NCI-H2171 treated with DMSO at 0.1 percent for 48 hours (cell line): ENCODE results near the gene ARMC2.
"Not testable (repeated sequence)": the region's sequence is repeated elsewhere in the genome, so short reads cannot be mapped to it uniquely, and the experiment has no call there.

Source experiments
- DNase-seq: peaks from one replicate; lab custom pipeline; 2025; lab: John Stamatoyannopoulos, UW

ARMC2 gene

GRCh38 chr6:108952776-108953486 lies 104.7 kb downstream of the ARMC2 start:
- DNase-seq, result no peak

- DNase-seq, result no peak
Observed at GRCh38 chr6:108953681-108954080, 105.5 kb downstream of the ARMC2 start.

- no peak for DNase-seq
Observed at GRCh38 chr6:108955329-108955949, 107.2 kb downstream of the ARMC2 start.

GRCh38 chr6:108957221-108957620 lies 109.0 kb downstream of the ARMC2 start:
- no peak for DNase-seq

GRCh38 chr6:108958900-108959770 lies 110.9 kb downstream of the ARMC2 start:
- DNase-seq, result no peak

- no peak for DNase-seq
Observed at GRCh38 chr6:108959972-108960582, 111.9 kb downstream of the ARMC2 start.

- DNase-seq, result no peak
Observed at GRCh38 chr6:108960601-108961000, 112.4 kb downstream of the ARMC2 start.

- DNase-seq, result no peak
Observed at GRCh38 chr6:108961077-108961476, 112.9 kb downstream of the ARMC2 start.

- no peak for DNase-seq
Observed at GRCh38 chr6:108961985-108962384, 113.8 kb downstream of the ARMC2 start.

GRCh38 chr6:108966251-108966650 lies 118.0 kb downstream of the ARMC2 start:
- no peak for DNase-seq

- peak; percentile 72 for DNase-seq
Observed at GRCh38 chr6:108966855-108967755, 118.9 kb downstream of the ARMC2 start.

- DNase-seq, result no peak
Observed at GRCh38 chr6:108968325-108969316, 120.4 kb downstream of the ARMC2 start.

GRCh38 chr6:108969776-108970175 lies 121.6 kb downstream of the ARMC2 start:
- DNase-seq, result no peak

GRCh38 chr6:108974201-108974600 lies 126.0 kb downstream of the ARMC2 start:
- no peak for DNase-seq

GRCh38 chr6:108978638-108979037 lies 130.4 kb downstream of the ARMC2 start:
- not testable (repeated sequence) for DNase-seq

GRCh38 chr6:108982154-108983113 lies 134.2 kb downstream of the ARMC2 start:
- DNase-seq, result no peak

GRCh38 chr6:108983151-108983550 lies 134.9 kb downstream of the ARMC2 start:
- DNase-seq, result no peak

- DNase-seq, result no peak
Observed at GRCh38 chr6:108985301-108985700, 137.1 kb downstream of the ARMC2 start.

GRCh38 chr6:108987156-108987555 lies 138.9 kb downstream of the ARMC2 start:
- no peak for DNase-seq
